SK-N-DZ (cell line): Measurements from ENCODE around the gene TARM1. TPM values are rescaled to one million over a fixed set of nuclear protein-coding genes. Genes with fewer than 3 reads are reported as not detected.

ENCODE experiments used
- DNase-seq: peaks from one replicate; pipeline ENCODE4 v3.0.0-alpha.2; 2015; ENCODE audit warnings: low spot score
- polyA plus RNA-seq, 2 experiments: library from polyadenylated mRNA; depleted of rRNA; stranded (reverse); fragments of >200 nt; gene quantifications; 2 replicates each; pipeline ENCODE4 v1.2.3, GENCODE V29; 2014

TARM1 gene
- polyA plus RNA-seq (2014; cell fraction: cytosol; rRNA removed) = not detected in 2 replicates
- not detected in 2 replicates for polyA plus RNA-seq (2014; cell fraction: nucleus; rRNA removed)

DNA sequence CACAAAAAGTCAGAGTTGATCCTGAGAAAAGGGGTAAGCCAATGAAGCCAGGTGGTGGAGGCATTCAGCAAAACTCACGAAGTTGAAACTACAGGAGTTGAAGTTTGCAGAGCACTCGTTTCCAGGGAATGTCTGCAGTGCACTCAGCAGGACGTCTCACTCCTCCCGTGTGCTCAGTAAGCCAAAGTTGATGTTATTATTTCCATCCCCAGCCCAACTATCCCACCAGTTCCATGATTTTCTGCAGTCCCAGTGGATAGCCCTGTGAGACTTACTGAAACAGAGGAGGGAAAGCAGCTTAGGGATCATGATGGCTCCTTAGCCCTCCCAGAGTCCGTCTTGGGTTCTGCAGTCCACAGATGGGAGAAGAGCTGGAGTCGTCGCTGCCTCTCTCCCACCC lies at the start of gene TARM1:
TARM1 (minus strand) TSS at position 334 of the 400 bp plus-strand sequence; CDS start at position 309, 25 bp downstream.
- DNase-seq = no peak

DNA sequence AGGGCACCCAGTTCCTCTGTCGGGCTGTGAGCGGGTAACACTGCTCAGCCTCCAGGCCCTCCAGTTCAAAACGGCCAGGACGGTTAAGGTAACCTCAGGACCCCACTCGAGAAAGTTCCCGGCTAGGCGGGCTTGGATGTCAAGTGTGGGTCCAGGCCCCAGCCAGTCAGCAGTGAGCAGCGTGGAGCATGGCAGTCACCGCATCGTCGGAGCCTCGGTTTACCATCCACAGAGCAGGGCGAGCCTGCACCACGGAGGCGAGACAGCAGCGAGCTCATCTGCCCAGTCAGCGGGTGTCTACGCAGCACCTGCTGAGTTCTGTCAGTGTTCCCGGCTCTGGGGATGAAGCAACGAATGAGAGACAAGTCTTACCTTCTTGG lies 48.4 kb upstream of the TARM1 start:
- no peak for DNase-seq

- DNase-seq = no peak
Observed at GRCh38 chr19:54128796-54129616, 47.8 kb upstream of the TARM1 start.

DNA sequence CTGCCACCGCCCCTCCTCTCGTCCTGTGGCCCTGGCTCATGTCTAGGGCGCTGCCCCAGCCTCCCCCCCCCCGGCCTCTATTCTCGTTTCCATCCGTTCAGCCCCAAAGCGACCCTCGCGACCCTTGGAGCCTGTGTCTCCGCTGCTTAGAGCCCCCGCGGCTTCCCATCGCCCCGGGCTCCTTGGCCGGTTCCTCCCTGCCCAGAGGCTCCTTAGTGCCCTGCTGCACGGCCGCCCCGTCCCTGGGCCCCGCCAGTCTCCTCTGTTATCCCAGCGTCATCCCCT lies 47.2 kb upstream of the TARM1 start:
- DNase-seq = no peak

DNA sequence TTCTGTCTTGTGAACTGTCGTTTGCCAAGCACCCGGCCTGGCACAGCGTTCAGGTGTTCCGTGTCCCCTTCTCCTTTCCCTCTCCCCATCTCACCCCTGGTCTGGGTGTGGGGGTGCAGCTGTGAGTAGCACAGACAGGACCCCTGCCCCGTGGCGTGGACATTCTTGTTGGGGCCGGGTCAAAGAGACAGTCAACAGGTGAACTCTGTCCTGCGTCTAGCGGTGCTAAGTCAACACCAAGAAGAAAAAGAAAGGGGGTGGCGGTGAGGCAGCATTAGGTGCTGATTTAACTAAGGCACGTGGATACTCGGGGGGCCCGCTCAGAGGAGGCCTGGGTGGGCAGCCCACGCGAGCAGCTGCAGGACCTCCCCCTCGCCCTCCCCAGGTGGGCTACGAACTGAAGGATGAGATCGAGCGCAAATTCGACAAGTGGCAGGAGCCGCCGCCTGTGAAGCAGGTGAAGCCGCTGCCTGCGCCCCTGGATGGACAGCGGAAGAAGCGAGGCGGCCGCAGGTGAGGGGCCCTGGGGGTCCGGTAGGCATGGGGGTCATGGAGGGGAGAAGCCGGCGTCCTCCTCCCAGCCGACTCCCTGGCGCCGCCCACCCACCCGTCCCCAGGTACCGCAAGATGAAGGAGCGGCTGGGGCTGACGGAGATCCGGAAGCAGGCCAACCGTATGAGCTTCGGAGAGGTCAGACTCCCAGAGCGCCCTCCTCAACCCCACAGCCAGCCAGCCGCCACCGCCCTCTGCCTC lies 46.7 kb upstream of the TARM1 start:
- no peak for DNase-seq

- DNase-seq = no peak
Observed at GRCh38 chr19:54125713-54126112, 44.5 kb upstream of the TARM1 start.

DNA sequence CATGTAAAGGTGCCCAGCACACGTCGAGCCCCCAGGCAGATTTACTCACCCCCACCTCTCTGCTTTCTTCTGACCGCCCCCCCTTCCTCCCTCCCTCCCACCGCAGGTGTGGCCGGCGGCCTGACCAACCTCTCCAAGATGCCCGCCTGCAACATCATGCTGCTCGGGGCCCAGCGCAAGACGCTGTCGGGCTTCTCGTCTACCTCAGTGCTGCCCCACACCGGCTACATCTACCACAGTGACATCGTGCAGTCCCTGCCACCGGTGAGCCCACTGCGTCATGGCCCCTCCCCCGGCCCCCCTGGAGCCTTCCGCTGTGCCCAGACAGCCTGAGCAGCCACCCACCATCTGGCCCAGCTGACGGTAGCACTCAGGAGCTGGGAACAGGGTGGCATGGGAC lies 43.2 kb upstream of the TARM1 start:
- no peak for DNase-seq

DNA sequence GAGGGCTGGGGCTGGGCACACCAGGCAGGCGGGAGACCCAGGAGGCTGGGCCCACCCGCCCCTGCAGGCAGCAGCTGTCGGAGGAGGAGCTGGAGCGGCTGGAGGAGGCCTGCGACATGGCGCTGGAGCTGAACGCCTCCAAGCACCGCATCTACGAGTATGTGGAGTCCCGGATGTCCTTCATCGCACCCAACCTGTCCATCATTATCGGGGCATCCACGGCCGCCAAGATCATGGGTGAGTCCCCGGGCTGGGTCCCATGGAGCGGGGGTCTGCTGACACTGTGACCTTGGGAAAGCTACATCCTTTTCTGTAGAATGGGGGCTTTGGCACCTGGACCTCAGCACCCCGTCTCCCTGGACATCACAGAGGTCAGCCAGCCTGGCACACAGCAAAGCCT lies 42.5 kb upstream of the TARM1 start:
- DNase-seq = no peak

GRCh38 chr19:54121259-54121658 lies 40.1 kb upstream of the TARM1 start:
- DNase-seq = no peak

DNA sequence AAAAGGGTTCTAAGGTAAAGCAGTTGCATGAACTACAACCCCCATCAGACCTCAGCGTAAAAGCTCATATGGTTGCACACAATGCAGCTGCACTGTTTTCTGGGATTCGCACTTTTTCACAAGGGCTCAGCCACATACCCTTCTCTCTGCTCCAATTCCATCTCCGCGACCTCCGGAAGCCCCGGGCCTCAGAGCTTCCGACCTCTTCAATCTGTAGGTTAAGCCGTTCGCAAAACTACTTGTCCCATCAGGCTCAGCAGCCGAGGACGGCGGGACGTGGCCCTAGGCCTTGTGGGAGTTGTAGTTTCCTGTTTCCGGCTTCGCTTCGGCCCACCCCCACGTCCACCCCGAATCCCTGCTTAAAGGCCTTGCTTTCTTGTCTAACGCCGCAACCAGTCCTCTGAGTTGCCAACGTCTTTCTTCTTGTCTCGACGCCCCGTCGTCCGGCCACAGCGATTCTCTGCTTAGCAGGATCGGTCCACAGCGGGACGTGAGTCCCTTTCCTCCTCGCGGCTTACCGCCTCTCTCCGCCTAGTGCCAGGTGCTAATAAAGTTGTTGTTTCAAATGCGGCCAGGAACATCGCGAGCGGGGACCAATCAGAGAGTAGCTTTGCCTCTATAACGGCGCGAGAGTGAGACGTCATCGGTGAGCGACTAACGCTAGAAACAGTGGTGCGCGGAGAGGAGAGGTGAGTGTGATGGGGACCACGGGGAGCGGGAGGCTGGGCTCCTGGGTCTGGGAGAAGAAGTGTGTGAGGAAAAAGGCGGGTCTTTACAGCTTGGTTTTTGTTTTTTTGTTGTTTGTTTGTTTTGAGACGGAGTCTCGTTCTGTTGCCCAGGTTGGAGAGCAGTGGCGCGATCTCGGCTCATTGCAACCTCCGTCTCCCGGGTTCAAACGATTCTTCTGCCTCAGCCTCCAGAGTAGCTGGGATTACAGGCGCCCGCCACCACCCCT lies 34.2 kb upstream of the TARM1 start, which contains the start of the genes PRPF31 and TFPT:
PRPF31 (plus strand) TSS at position 646 of the 955 bp plus-strand sequence. CDS start 2,525 bp downstream, outside the sequence.
TFPT (minus strand) TSS at position 549 of the 955 bp plus-strand sequence; CDS start at position 161, 388 bp downstream.
- DNase-seq = peak; percentile 93

DNA sequence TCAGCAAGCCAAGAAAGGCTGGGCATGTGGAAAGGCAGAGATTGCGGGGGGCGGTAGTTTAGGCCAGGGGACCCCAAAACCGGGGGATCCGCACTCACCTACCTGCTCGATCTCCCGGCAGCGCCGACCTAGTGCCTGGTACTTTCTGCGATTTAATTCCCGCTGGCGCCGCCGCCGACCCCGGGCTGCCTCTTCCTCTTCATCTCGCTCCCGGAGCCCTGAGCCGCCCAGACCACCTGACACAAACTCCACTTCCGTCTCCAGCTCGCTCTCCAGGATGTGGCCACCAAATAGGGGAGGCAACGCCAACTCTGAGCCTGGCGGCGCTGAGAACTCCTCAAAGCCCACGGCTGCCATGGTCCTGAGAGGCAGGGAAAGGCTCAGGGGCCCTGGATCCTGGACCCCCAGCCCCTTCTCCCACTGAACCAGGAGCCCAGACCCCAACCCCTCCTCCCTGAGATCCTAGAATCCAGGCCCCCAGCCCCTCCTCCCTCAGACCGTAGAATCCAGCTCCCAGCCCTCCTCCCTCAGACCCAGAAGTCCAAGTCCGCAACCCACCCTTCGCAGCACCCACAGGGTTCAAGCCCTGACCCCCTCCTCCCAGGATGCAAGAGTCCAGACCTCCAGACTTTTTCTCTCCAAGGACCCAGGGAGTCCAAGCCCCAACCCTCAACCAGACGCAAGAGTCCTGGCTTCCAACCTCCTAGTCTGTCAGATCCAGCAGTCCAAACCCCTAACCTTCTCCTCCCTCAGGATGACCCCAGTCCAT lies 33.4 kb upstream of the TARM1 start:
- no peak for DNase-seq

DNA sequence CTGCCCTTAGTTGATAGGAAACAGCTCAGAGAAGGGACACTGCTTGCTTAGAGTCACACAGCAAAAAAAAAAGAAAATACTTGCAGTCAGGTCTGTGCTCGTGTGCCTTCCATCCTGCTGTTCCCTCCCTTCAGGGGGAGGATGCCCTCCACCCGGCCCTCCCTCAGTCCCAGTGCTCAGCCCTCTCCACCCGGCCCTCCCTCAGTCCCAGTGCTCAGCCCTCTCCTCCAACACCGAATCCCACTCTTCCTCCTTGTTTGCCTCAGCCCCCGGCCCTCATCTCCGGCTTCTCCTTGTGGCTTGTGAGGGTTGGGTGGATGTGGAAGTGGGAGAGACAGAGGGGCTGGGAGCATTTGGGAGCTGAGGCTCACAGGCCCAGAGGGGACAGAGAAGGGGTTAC lies 28.5 kb upstream of the TARM1 start:
- no peak for DNase-seq

DNA sequence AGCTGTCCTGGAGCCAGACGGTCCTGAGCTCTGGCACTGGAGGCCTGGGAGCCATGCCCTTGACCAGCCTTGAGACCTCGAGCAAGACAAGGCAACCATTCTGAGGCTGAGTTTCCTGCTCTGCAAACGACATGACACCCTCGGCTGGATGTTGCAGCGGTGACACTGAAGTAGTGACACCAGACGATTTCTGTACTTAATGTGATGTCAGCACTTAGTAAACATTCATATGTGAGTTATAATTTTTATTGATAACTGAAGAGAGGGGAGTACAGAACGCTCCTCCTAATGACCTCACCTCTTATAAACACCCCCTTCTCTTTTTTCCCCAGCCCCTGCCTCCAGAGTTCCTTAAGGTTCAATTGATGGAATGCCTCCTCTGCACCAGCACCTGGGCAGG lies 27.3 kb upstream of the TARM1 start:
- no peak for DNase-seq

- DNase-seq = no peak
Observed at GRCh38 chr19:54107876-54108490, 26.8 kb upstream of the TARM1 start.

DNA sequence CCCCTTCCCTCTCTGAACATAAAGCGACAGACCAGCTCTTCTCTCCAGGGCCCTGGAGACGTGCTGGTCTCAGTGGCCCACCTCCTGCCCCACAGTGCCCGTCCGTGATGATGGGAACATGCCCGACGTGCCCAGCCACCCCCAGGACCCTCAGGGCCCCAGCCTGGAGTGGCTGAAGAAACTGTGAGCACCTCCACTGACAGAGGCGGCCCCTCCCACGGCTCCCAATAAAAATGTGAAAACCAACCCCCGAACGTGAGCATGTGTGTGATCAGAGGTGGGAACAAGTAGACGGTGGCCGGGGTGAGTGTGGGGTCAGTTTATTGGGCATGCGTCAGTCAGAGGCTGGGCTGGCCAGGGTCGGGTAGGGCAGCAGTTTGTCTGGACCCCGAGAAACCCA lies 25.6 kb upstream of the TARM1 start:
- DNase-seq = no peak

DNA sequence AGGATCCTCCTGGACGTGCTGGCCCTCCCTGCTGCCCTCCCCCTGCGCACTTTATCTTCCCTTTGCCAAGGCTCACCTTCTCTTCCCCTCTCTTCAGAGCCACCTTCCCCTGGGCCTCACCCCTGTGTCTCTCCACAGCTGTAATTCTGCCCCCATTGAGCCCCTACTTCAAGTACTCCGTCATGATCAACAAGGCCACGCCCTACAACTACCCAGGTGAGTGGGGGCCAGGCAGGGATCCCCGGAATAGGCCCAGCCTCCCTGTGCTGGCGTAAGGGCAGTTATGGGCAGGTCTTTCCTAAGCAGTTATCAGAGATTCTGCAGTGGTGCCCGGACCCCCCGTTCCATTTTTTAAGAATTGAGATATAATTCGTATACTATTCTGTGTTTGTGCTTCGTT lies 24.6 kb upstream of the TARM1 start:
- no peak for DNase-seq

DNA sequence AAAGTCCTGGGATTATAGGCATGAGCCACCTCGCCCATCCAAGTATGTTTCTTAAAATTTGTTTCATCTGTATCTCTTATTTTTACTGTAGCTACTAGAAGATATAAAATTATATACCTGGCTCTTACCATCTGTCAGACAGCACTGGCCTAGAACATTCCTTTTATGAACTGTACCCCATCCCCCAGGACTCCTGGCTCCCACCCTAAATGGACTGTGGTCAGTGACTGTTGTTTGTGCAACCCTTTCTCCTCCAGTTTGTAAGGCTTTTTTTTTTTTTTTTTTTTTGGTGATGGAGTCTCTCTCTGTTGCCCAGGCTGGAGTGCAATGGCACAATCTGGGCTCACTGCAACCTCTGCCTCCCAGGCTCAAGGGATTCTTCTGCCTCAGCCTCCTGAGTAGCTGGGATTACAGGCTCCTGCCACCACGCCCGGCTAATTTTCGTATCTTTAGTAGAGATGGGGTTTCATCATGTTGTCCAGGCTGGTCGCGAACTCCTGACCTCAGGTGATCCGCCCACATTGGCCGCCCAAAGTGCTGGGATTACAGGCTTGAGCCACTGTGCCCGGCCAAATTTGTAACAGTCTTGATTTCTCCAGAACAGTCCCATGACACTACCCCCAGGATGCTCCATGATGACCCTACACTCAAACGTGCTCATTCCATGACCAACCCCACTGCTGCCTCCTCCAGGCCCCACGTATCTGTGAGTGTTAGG lies 24.0 kb upstream of the TARM1 start:
- no peak for DNase-seq

- DNase-seq = peak; percentile 93
Observed at GRCh38 chr19:54102421-54103169, 21.4 kb upstream of the TARM1 start, which contains the start of gene NDUFA3. NDUFA3 (plus strand) TSS chr19:54102855; CDS start chr19:54102879, 24 bp downstream.

DNA sequence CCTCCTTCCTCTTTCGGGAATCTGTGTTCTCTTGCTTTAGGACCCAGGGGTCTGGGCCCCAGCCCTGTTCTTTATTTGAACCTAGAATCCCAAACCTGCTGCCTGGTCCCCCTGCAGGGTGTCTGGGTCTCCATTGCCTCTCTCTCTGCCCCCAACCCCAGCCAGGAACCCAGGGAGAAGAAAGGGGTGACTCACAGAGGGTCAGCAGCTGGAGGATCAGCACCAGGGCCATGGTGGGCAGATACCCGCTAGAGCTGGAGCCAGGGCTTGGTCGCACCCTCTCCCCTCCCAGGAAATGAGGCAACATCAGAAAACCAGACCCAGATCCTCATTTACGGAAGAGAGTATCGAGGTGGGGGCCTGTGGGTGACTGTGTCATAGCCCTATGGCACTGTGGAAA lies 19.4 kb upstream of the TARM1 start, which contains the start of gene OSCAR:
OSCAR (minus strand) TSS at position 243 of the 400 bp plus-strand sequence; CDS start at position 232, 11 bp downstream.
- no peak for DNase-seq
